ENCODE results near the gene ZIC2. TPM values are rescaled to one million over a fixed set of nuclear protein-coding genes. Genes with fewer than 3 reads are reported as not detected.
A peak's percentile ranks its signal among the peaks of the same experiment; 100 is the strongest.

ZIC2 gene
- total RNA-seq, 2 experiments from 2014 or later: not detected

DNA sequence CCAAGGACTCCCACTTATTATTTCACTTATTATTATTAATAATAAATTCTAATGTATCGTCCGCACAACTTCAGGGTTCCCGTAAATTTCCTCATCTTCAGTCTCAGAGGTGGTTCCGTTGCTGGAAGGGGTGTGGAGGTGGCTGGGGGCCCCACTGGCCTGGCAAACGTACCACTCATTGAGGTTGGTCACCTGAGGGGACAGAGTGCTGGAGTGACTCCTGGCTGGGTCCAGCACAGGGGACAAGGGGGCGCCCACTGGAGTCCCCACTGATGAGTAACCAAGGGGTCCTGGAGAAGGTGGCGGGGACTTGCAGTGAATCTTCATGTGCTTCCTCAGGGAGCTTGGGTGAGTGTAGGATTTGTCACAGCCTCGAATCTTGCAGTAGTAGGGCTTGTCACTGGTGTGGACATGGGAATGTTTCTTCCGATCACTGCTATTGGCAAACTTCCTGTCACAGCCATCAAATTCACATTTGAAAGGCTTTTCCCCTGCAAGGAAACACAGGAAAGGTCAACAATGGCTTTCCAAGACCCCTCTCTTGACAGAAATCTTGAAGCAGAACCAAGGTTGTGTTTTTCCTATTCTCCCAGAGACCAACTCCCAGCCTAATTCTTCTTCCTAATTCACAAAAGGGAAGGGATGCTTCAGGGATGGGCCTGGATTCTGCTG lies 16.1 kb upstream of the ZIC2 start:
- POLR2A ChIA-PET: no interaction called here
- peaks cover 77% of the 10 kb centered on the region for H3K27me3 Mint-ChIP-seq
- no peak for DNase-seq
- no peak for ATAC-seq (ENCODE audit: low read depth)
- H3K36me3 Mint-ChIP-seq: peaks cover 7% of the 10 kb centered on the region
- H3K4me1 Mint-ChIP-seq: peaks cover 13% of the 10 kb centered on the region
- H3K27ac Mint-ChIP-seq: no peak overlapping the region
- H3K4me3 Mint-ChIP-seq: no peak overlapping the region
- no peaks in the 10 kb centered on the region for H3K9me3 Mint-ChIP-seq

DNA sequence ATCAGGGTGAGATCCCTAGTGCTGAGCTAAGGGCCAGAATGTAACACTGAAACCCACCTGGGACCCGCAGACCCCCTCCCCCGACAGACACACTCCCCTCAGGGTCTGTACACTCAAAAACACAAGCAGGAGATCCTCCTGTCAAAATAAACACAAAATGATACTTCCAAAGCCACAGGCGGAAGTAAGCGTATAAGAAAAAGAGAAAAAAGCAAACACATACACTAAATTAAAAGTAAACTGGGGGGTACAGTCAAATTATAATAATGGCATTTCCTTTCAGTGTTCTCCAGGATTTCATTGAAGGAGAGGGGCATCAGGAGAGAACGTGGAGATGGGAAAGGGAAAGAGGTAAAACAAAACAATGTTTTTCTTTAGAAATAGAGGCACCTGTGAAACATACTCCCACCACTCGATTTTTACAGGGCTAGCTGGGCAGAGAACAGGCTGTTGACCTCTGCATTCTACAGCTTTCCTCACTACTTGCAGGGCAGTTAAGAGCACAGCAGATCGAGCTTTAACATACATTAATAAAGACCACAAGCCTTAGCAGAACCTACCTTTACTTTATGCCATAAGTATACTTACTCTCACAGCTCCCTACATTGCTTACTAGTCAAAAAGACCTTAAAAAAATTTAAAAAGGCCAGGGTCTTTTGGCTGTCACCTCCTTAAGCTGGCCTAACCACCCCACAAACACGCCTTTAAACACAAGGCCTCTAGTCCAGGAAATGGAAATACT lies 15.3 kb upstream of the ZIC2 start:
- H3K4me3 Mint-ChIP-seq: no peak overlapping the region
- POLR2A ChIA-PET: no interaction called here

DNA sequence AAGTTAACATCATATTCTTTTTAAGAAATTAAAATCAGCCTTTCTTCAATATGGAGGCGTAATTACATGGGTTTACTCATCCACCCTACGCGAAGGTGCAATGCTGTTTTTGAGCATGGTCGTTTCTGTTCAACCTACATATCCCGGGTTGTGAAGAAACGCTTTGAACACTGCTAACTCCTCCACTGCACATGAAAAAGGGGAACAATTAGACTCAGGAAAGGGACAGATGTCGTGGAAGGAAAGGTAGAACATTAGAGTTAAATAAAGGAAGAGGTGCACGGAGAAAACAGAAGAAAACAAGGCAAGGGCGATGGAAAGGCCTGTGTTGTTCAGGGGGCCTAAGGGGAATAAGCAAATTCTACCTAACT lies 14.1 kb upstream of the ZIC2 start:
- DNase-seq (no peak), ATAC-seq (ENCODE audit: low read depth) (no peak)
- POLR2A ChIA-PET: no interaction called here
- Mint-ChIP-seq H3K9me3 (peaks cover 4% of the 10 kb centered on the region), H3K27me3 (peaks cover 68% of the 10 kb centered on the region), H3K27ac (peak overlapping the region; percentile 39), H3K4me3 (peak overlapping the region; percentile 1), H3K36me3 (peaks cover 7% of the 10 kb centered on the region), H3K4me1 (peaks cover 20% of the 10 kb centered on the region)

More for the DNA sequence above, 15.3 kb upstream of the ZIC2 start:
- Mint-ChIP-seq H3K27me3 (peaks cover 71% of the 10 kb centered on the region), H3K4me1 (peaks cover 13% of the 10 kb centered on the region), H3K27ac (peak overlapping the region; percentile 2), H3K36me3 (peaks cover 7% of the 10 kb centered on the region), H3K9me3 (no peaks in the 10 kb centered on the region)
- ATAC-seq (ENCODE audit: low read depth) (no peak), DNase-seq (no peak)

DNA sequence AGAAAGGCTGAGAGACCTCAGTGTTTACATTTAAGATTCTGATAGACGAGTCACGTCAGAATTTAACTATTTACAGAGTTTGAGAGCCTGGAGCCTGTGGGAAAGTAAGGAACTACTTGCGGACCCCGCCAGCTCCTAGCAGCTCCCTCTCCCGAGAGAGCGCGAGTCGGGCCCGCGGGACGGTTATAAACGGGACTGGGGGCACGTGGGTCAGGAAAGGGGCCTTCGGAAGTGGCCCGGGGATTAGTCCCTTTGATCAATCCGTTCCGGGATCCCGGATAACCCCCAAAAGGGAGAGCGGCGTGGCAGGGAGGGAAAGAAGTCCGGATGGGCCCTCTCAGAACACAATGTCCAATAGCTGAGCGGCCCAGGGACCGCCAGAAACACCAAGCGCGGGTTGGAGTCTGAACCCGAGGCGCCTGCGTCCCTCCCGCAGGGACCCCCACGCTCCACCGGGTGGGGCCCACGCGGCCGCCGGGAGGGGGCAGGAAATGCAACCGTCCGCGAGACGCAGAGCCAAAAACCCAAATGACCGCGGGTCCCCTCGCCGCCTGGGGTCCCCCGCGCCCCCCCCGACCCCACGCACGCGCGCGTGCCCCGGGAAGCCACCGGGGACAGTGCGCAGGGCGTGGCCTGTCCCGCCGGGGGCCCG lies 13.6 kb upstream of the ZIC2 start:
- H3K27me3 Mint-ChIP-seq: peaks cover 68% of the 10 kb centered on the region
- DNase-seq (no peak), ATAC-seq (ENCODE audit: low read depth) (no peak)
- peak overlapping the region; percentile 1 for H3K4me3 Mint-ChIP-seq
- peaks cover 7% of the 10 kb centered on the region for H3K36me3 Mint-ChIP-seq
- peak overlapping the region; percentile 39 for H3K27ac Mint-ChIP-seq
- POLR2A ChIA-PET: no interaction called here
- H3K4me1 Mint-ChIP-seq: peaks cover 20% of the 10 kb centered on the region
- H3K9me3 Mint-ChIP-seq: peaks cover 4% of the 10 kb centered on the region

DNA sequence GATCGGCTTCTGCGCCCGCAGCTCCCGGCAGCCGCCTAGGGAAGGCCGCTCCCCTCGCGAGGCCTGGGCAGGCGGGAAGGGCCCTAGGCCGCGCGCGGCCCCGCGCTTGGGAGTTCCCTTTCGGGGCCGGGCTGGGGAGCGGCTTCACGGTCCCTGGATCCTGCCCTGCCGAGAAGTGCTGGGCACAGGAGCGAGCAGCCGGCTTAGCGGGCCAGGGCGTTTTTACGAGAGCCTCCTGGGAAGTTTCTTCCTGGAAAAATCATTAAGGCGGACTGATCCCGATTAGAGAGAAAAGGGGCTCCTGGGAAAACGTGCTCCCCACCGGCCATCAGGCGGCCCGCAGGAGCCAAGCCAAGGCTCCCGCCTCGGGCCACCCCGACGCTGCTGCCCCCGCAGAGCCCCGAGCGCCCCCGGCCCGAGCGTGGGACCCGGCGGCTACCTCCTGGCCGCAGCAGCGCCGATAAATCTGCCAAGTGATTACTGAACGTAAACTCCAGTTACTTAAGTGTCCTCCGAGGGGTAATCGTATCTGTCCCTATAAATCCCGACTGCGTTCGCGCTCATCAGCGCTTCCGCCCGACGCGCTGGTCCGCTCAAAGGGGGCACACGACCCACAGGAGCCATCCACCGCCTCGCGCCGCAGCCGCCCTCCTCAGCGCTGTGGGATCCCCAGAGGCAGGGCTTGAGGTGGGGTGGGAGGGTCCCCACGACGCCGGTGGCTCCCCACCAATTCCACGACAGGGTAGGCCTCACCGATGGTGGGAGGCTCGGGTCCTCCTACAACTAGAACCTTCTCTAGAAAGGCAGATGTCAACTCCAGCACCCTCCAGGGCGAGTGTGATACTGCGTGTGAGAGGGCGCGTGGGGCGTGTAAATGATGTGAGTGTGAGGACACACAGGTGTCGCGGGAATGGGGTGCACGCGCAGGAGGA lies 12.8 kb upstream of the ZIC2 start:
- POLR2A ChIA-PET: no interaction called here
- Mint-ChIP-seq H3K27me3 (peaks cover 71% of the 10 kb centered on the region), H3K36me3 (peaks cover 7% of the 10 kb centered on the region), H3K9me3 (peaks cover 4% of the 10 kb centered on the region), H3K4me1 (peaks cover 20% of the 10 kb centered on the region), H3K4me3 (peak overlapping the region; percentile 71), H3K27ac (peak overlapping the region; percentile 84)
- DNase-seq (peak; percentile 35), ATAC-seq (ENCODE audit: low read depth) (no peak)

DNA sequence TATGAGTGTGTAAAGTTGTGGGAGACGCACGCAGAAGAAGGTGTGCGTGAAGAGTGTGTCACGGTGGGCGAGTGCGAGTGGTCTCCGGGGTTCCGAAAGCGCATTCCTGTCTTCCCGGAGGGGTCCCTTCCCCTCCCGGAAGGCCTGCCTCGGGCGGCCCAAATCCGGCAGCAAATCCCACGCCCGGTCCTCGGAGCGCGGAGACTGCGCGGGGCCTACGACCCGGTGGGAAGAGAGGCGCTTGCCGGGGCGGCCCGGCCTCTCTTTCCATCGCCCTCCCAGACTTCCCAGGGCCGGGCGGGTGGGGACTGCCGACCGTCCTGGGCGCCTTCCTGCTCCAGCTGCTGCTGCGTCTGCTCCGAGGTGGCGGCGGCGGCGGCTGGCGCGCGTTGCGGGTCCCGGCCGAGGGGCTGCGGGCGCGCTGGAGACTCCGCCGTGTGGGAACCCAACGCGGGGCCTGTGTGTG lies 12.1 kb upstream of the ZIC2 start:
- H3K27me3 Mint-ChIP-seq: peaks cover 71% of the 10 kb centered on the region
- peak overlapping the region; percentile 84 for H3K27ac Mint-ChIP-seq
- H3K4me3 Mint-ChIP-seq: peak overlapping the region; percentile 80
- POLR2A ChIA-PET: no interaction called here
- DNase-seq (no peak), ATAC-seq (ENCODE audit: low read depth) (no peak)
- H3K4me1 Mint-ChIP-seq: peaks cover 21% of the 10 kb centered on the region
- peaks cover 6% of the 10 kb centered on the region for H3K9me3 Mint-ChIP-seq
- peaks cover 7% of the 10 kb centered on the region for H3K36me3 Mint-ChIP-seq

DNA sequence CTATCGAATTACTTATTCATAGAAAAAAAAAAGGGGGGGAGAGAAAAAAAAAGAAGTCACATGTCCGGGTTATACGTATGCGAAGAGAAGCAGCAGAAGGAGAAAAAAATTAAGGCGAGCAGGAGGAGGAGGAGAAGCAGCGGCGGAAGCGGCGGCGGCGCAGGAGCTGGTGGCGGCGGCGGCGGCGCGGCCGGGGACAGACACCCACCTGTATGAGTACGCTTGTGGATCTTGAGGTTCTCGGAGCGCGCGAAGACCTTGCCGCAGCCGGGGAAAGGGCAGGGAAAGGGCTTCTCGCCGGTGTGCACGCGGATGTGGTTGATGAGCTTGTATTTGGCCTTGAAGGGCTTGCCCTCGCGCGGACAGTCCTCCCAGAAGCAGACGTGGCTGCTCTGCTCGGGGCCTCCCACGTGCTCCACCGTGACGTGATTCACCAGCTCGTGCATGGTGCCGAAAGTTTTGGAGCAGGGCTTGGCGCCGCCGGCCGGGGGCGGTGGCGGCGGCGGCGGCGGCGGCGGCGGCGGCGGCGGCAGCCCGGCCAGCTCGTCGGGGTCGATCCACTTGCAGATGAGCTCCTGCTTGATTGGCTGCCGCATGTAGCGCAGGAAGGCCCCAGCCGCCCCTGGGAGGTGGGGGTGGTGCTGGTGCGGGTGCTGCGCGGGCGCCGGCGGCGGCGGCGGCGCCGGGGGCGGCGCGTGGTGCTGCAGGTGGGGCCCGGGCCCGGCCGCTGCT lies 11.5 kb upstream of the ZIC2 start:
- peaks cover 6% of the 10 kb centered on the region for H3K9me3 Mint-ChIP-seq
- H3K27me3 Mint-ChIP-seq: peaks cover 76% of the 10 kb centered on the region
- peaks cover 7% of the 10 kb centered on the region for H3K36me3 Mint-ChIP-seq
- DNase-seq (peak; percentile 68), ATAC-seq (ENCODE audit: low read depth) (peak; percentile 50)
- peak overlapping the region; percentile 81 for H3K27ac Mint-ChIP-seq
- H3K4me3 Mint-ChIP-seq: peak overlapping the region; percentile 80
- peaks cover 21% of the 10 kb centered on the region for H3K4me1 Mint-ChIP-seq
- POLR2A ChIA-PET: no interaction called here

DNA sequence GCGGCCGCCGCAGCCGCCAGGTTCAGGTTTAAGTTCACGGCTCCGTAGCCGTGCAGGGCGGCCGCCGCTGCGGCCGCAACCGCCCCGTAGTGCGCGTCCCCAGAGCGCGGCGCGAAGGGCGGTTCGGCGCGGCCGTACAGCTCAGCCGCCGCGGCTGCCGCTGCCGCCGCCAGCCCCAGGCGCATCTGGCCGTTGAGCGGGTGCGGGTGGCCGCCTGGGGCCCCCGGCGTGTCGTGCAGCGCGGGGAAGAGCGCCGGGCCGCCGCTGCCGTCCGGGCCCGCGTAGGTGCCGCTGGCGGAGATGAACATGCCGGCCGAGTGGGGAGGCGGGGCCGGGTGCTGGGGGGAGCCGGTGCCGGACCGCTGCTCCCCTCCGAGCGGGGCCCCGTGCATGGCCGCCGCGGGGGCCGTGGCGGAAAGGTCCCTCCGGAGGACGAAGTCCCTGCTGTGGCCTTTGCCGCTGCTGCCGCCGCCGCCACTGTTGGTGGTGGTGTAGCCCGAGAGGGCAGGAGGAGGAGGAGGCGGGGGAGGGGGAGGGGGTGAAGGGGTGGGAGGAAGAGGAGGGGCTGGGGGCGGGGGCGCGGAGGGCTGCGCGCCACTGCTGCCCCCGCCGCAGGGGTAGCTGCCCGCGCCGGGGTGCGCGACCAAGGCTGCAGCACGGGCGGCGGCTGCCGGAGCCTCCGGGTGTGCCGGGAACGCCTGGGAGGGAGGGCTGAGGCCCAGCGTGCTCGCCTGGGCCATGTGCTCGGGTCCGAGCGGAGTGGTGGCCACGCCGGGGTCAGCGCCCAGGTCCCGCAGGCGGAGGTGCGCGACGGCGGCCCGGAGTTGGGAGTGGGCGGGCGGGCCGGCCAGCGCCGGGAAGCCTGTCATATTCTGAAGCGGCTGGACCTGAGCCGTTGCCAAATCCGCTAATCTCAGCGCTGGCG lies 10.7 kb upstream of the ZIC2 start:
- H3K27ac Mint-ChIP-seq: peak overlapping the region; percentile 48

DNA sequence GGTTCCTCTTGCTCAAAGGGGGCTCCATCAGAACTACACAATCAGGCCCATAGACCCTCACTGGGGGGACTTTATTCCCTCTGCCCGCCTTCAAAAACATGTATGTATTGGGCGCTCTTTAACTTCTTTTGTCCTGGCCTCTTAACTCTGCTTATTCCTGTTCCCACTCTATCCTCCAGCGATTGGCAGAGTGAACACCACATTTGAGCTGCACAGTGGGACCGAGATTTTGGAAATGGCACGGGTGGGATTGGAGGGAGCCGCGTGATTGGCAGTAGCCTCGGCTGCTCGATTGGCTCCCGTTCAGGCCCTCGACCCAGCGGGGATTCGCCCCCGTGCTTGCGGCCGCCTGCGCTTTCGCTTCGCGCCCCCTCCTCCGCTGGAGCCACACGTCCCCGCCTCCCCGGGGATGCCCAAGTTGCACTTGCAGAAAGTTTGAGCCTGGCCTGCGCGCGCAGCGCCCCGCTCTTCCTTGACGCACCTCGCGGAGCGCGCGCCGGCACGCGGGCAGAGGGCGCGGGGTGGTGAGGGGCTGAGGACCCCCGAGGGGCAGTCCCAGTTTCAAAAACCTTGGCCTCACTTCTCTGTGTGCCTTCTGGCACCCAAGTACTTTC lies 9.9 kb upstream of the ZIC2 start, which contains the start of gene ZIC5:
TSS of gene ZIC5 (minus strand) at position 192 of the 614 bp plus-strand sequence. CDS start at position 28, 164 bp downstream.
- POLR2A ChIA-PET: no interaction called here
- Mint-ChIP-seq H3K27me3 (peaks cover 76% of the 10 kb centered on the region), H3K9me3 (peaks cover 10% of the 10 kb centered on the region), H3K4me3 (peak within 1 kb of the TSS; percentile 35), H3K36me3 (peaks cover 7% of the 10 kb centered on the region), H3K27ac (peak within 1 kb of the TSS; percentile 65), H3K4me1 (peaks cover 21% of the 10 kb centered on the region)
- ATAC-seq (ENCODE audit: low read depth) (no peak), DNase-seq (peak; percentile 36)

More for the DNA sequence above, 10.7 kb upstream of the ZIC2 start:
- Mint-ChIP-seq H3K4me1 (peaks cover 21% of the 10 kb centered on the region), H3K9me3 (peaks cover 7% of the 10 kb centered on the region), H3K36me3 (peaks cover 7% of the 10 kb centered on the region), H3K27me3 (peaks cover 76% of the 10 kb centered on the region), H3K4me3 (no peak overlapping the region)
- ATAC-seq (ENCODE audit: low read depth) (peak; percentile 20), DNase-seq (peak; percentile 48)
- POLR2A ChIA-PET: no interaction called here

DNA sequence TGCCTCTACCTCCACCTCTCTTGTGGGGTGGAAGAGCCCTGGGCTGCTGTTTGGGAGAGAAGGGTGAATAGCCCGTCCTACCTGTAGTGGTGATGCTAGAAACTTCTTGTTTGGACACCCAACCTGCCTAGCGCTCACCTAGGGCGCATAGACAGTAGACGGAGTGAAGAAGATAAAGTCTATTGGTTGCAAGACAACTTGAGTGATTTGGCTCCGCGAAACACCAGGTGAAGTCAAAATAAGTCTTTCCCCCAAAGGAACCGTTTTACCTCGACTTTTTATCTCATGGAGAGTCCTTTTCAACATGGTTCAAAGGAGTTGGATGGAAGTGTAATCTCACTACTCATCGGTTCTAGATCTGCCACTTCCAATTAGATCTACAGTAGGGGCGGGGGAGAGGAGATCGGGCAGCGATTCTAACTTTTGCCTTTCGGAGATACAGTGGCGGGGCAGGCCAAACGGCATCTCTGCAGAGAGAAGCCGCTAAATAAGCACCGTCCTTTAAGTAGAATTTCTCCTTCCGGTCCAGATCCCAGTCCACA lies 9.3 kb upstream of the ZIC2 start:
- peaks cover 10% of the 10 kb centered on the region for H3K9me3 Mint-ChIP-seq
- H3K27ac Mint-ChIP-seq: peak overlapping the region; percentile 65
- H3K36me3 Mint-ChIP-seq: peaks cover 7% of the 10 kb centered on the region
- H3K4me3 Mint-ChIP-seq: peak overlapping the region; percentile 35
- no peak for DNase-seq
- peaks cover 77% of the 10 kb centered on the region for H3K27me3 Mint-ChIP-seq
- H3K4me1 Mint-ChIP-seq: peaks cover 21% of the 10 kb centered on the region
- no peak for ATAC-seq (ENCODE audit: low read depth)
- POLR2A ChIA-PET: no interaction called here

DNA sequence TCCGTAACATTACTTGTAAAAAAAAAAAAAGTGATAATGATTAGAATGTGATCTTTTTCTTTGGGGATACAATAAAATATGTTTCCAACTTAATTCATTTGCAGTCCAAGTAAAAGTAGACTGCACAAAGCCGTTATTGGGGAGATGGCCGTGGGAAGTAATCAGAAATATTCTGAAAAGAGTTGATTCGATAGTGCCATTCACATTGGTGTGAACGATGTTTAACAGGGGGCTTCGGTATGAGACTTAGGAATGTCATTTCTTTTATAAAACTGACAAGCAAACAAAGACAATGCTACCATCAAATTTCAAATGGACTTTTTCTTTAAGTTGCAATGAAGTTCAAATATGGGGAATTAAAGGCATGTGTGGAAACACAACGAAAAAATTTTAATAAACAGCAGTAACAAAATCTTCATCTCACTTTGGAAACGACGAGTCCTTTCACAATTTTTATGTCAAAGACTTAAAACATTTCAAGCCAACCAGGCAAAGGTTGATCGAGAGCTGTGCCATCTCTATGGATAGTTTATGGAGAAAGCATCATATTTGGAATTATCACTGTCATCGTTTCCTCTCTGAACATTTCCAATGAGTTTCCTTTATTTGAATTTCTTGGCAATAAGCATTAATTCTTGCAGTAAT lies 8.3 kb upstream of the ZIC2 start:
- Mint-ChIP-seq H3K36me3 (peaks cover 5% of the 10 kb centered on the region), H3K4me1 (peaks cover 15% of the 10 kb centered on the region), H3K27me3 (peaks cover 80% of the 10 kb centered on the region), H3K4me3 (no peak overlapping the region), H3K27ac (no peak overlapping the region), H3K9me3 (peaks cover 10% of the 10 kb centered on the region)
- ATAC-seq (ENCODE audit: low read depth) (no peak), DNase-seq (no peak)
- POLR2A ChIA-PET: no interaction called here
